GM12892 (cell line): Measurements from ENCODE around the gene CD44.

Source experiments
- DNase-seq: peaks from one replicate; pipeline ENCODE4 v3.0.0; 2011; ENCODE audit not compliant: insufficient read length
- FAIRE-seq: peaks from 2 replicates; lab custom pipeline; 2011; peaks lifted over from hg19 to GRCh38; lab: Jason Lieb, UNC
- POLR2A ChIP-seq: IDR thresholded peaks from 2 replicates; pipeline ENCODE4 v1.6.1; 2011; ENCODE audit warnings: low read depth, low read length, control low read depth
- POLR2AphosphoS5 ChIP-seq: IDR thresholded peaks from 2 replicates; pipeline ENCODE4 v1.6.1; 2011; ENCODE audit warnings: low read depth, low read length, control low read depth
- TAF1 ChIP-seq: IDR thresholded peaks from 2 replicates; pipeline ENCODE4 v1.6.1; 2011; ENCODE audit warnings: low read depth, mild to moderate bottlenecking, control low read depth, low read length, borderline replicate concordance

CD44 gene

DNA sequence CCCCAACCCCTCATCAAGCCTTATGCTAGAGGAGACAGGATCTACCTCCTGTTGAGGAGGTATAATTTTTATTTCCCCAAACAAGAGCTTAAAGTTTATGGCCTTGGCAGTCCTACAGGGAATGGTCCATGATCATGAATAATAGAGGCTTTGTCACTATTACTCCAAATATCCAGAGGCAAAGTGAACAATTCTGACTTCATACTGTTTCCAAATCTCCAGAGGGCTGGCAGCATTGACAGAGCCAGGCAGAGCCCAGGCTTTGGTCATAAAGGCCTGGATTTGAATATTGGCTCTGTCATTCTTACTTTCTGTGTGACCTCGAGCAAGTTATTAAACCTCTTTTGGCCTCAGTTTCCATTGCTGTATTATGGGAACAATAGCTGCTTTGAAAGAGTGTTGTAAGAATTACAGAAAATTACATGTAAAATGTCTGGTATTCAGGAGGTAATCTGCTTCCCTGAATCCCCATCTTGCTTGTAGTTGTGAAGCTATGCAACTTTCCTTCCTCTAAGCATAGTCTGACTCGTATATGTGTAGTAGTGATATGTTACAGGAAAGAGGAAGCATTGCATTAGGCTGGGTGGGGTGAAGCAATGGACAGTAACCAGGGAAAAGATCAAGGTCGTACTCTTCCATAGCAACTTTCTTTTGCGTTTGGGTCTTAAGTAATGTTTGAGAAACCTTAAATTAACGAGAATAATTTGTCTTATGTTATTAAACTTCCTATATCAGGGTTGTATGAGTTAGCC, 88.8 kb downstream of the CD44 start:
- FAIRE-seq (no peak), DNase-seq (no peak)
- TF ChIP-seq POLR2A (peak; percentile 5; the same call in 1 of the 2 replicates), TAF1 (no peak), POLR2AphosphoS5 (peak; percentile 4; the same call in 1 of the 2 replicates)

DNA sequence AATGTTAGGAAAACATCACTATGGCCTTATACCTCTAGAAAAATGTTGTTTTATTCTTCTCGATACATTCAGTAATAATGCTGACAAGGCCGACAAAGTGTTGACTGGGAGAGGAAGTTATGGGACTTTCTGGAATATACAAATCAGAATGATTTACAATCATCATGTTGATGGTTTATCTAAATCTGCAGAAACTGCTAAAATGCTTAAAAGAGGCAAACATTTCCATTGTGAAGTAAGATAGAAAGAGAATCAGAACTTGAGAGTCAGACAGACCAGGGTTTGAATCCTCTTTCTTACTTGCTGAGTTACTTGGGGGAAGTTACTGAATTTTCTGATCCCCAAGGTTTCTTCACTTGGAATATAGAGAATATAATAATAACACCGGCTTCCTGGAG, 89.4 kb downstream of the CD44 start:
- FAIRE-seq: no peak
- no peak for TF ChIP-seq POLR2AphosphoS5
- TF ChIP-seq POLR2A: no peak
- no peak for TF ChIP-seq TAF1
- no peak for DNase-seq

DNA sequence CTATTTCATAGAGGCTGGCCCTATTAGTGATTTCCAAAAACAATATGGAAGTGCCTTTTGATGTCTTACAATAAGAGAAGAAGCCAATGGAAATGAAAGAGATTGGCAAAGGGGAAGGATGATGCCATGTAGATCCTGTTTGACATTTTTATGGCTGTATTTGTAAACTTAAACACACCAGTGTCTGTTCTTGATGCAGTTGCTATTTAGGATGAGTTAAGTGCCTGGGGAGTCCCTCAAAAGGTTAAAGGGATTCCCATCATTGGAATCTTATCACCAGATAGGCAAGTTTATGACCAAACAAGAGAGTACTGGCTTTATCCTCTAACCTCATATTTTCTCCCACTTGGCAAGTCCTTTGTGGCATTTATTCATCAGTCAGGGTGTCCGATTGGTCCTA, 91.4 kb downstream of the CD44 start:
- no peak for DNase-seq

DNA sequence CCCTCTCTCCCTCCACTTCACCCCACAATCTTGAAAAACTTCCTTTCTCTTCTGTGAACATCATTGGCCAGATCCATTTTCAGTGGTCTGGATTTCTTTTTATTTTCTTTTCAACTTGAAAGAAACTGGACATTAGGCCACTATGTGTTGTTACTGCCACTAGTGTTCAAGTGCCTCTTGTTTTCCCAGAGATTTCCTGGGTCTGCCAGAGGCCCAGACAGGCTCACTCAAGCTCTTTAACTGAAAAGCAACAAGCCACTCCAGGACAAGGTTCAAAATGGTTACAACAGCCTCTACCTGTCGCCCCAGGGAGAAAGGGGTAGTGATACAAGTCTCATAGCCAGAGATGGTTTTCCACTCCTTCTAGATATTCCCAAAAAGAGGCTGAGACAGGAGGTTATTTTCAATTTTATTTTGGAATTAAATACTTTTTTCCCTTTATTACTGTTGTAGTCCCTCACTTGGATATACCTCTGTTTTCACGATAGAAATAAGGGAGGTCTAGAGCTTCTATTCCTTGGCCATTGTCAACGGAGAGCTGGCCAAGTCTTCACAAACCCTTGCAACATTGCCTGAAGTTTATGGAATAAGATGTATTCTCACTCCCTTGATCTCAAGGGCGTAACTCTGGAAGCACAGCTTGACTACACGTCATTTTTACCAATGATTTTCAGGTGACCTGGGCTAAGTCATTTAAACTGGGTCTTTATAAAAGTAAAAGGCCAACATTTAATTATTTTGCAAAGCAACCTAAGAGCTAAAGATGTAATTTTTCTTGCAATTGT, 92.3 kb downstream of the CD44 start:
- no peak for DNase-seq
- TF ChIP-seq TAF1 (no peak), POLR2A (peak; percentile 27; the same call in 1 of the 2 replicates), POLR2AphosphoS5 (no peak; the same call in 1 of the 2 replicates)
- peak; percentile 30 for FAIRE-seq

More for the DNA sequence above, 91.4 kb downstream of the CD44 start:
- FAIRE-seq: no peak
- no peak; the same call in 1 of the 2 replicates for TF ChIP-seq POLR2A
- TF ChIP-seq TAF1: no peak
- peak; percentile 55; the same call in 1 of the 2 replicates for TF ChIP-seq POLR2AphosphoS5

DNA sequence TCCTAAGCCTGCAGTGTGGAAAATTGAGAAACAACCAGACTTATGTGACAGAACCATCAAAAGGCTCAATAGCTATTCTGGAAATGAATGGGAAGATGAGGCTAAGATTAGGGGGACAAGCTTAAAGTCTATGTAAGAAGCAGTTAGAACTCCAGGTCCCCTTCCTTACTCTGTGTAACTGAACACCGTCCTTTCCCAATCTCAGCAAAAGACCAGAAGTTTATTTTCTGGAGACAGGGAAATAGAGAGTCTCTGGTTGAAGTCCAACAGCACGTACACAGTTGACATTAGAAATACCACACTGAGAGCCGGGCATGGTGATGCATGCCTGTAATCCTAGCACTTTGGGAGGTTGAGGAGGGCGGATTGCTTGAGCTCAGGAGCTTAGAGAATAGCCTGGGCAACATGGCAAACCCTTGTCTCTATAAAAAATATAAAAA, 93.9 kb downstream of the CD44 start:
- TF ChIP-seq POLR2AphosphoS5 (no peak; the same call in 1 of the 2 replicates), TAF1 (no peak), POLR2A (peak; percentile 50; the same call in 1 of the 2 replicates)
- FAIRE-seq (peak; percentile 40), DNase-seq (no peak)

DNA sequence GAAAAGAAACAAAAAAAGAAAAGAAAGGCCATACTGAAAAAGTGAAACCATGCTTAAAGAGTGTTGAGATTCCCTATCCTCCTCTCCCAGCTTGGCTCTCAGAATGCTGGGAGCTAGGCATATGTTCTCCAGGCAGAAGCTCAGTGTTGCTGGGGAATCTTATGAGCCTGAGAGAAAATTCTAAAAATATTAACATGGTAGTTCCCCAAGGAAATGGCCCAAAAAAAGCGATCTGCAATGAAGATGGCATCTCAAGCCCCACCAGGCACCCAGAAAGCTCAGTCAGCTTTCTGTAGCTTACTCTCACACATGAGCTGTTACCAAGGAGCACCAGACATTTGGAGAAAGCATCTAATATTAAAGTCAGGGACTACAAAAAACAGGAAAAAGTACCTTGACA, 94.5 kb downstream of the CD44 start:
- no peak for DNase-seq
- TF ChIP-seq POLR2A (no peak), POLR2AphosphoS5 (no peak), TAF1 (no peak)
- FAIRE-seq: no peak

DNA sequence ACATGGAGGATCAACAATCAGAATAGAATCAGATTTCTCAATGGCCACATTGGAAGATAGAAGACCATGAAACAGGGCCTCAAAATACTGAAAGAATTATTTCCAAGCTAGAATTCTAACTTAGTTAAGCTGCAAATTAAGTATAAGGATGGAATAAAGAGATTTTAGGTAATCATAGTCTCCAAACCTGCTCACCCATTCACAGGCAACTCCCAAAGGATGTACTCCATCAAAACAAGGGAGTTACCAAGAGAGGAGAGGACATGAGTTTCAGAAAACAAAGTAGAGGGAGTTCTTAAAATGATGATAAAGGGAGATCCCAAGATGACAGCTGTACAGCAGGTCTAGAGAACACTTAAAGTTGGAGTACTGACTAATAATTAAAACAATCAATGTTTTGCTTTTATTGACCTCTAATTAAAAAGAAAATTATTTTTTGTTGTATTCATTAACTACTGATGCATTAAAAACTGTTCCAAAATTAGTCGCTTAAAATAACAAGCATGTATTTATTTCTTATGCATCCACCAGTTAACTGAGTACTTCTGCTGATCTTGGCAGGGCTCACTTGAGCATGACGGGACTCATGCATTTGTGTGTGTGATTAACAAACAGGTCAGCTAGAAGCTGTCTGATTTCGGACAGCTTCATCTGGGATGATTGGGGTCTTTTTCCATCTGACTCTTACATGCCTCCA, 95.6 kb downstream of the CD44 start:
- FAIRE-seq (no peak), DNase-seq (no peak)
- TF ChIP-seq TAF1: no peak
- TF ChIP-seq POLR2A: no peak
- TF ChIP-seq POLR2AphosphoS5: no peak

DNA sequence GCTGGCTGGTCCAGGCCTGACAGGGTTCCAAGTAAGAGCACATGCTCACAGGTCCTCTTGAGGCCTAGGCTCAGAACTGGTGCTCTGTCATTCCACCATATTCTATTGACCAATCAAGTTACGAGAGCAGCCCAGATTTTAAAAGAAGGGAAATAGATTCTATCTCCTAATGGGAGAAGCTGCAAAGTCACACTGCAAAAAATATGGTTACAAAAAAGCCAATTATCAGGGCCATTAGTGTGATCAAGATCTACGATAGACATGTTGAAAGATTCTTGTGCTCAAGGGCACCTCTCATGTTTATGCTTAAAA, 96.1 kb downstream of the CD44 start:
- DNase-seq (no peak), FAIRE-seq (peak; percentile 27)
- TF ChIP-seq TAF1 (no peak), POLR2AphosphoS5 (no peak), POLR2A (no peak)

DNA sequence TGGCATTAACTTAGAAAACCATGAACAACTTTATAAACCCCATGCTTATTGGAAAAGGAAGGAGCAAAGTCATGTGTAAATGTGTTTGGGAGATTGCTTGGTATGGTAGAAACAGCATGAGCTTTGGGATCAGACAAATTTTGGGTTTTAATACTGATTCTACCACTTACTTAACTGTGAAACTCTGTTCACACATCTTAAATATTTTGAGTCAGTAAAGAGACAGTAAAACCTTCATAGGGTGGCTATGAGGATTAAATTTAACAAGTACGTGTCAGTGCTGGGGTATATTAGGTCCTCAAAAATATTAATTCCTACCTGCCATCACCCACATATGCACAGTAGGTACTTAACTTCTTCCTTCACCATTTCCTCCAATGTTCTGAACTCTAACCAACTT, 96.5 kb downstream of the CD44 start:
- no peak for TF ChIP-seq POLR2AphosphoS5
- no peak for TF ChIP-seq POLR2A
- TF ChIP-seq TAF1: no peak
- DNase-seq (no peak), FAIRE-seq (peak; percentile 24)

DNA sequence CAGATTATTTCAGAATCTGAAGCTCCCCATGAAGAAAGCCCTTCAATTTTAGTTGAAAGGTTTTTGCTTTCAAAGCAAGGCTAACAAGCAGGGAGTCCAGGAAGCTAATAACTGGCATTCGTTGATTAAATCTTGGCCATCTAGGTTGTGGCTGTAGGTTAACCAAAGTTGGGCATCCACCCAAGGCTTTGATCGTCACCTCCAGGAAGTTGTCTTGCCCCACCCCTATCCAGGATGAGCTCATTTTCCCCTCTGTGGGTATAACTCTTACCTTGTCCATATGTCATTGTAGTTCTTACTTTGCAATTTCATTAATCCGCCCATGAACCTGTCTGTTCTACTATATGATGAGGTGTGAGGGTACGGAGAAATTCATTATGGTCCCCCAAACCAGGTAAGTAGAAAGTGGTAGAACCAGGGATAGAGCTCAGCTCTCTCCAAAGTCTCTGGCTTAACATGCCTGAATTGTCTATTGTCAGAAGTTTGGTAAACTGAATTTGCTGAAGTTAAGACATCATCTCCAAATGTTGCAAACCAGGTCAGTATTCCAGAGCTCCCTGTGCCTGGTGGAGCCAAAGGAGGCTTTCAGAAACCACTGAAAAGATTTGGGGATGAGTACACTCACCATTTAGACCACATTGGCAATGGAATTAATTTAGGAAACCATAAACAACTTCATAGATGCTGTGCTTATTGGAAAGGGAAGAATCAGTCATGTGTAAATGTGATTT, 97.1 kb downstream of the CD44 start:
- no peak for DNase-seq
- TF ChIP-seq POLR2AphosphoS5 (no peak), TAF1 (no peak), POLR2A (no peak)
- FAIRE-seq: no peak

DNA sequence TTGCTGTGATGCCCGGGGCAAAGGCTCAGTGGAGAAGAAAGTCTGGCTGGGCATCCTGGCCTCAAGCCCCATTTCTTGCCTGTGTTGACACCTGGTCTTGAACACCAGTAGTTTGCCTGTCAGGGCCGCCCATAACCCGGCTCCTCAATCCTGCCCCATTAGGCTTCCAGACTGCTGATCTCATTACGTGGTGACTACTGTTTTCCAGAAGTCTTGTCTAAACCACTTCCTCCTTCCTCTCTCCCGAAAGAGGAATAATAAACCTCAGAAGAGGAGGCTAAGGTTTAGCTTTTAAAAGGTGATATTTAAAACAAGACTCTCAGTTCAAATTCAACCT, 97.7 kb downstream of the CD44 start:
- TF ChIP-seq TAF1 (no peak), POLR2A (no peak), POLR2AphosphoS5 (no peak)
- no peak for FAIRE-seq

More for the DNA sequence above, 97.7 kb downstream of the CD44 start:
- no peak for DNase-seq
